ENCODE measurements around the gene KAT5.

GRCh38 chr11:65680192-65680743, 31.8 kb upstream of the KAT5 start:
- TF ChIP-seq EP300 (IDR thresholded peaks at IDR 0.05; ENCODE audit: borderline replicate concordance), result no peak
- TF ChIP-seq NFIC (IDR thresholded peaks at IDR 0.05), result no peak
- no peak for TF ChIP-seq CREB1 (IDR thresholded peaks at IDR 0.05; ENCODE audit: low read depth)
